GM23248 (cell line): Measurements from ENCODE around the gene CFAP45. TPM values are rescaled to one million over a fixed set of nuclear protein-coding genes. Genes with fewer than 3 reads are reported as not detected.

Experiments
- DNase-seq: peaks from one replicate; pipeline ENCODE4 v3.0.0-alpha.2; 2015
- H2AFZ ChIP-seq: fragments of 200-600 bp; sonication (generic); 2 replicates; pipeline ENCODE4 v1.6.1; 2016; ENCODE audit warnings: antibody characterized with exemption
- H3F3A ChIP-seq: fragments of 200-600 bp; sonication (generic); 2 replicates; pipeline ENCODE4 v1.6.1; 2016; ENCODE audit warnings: mild to moderate bottlenecking, antibody characterized with exemption, mixed run types; ENCODE audit not compliant: insufficient read depth
- H3K27ac ChIP-seq: fragments of 200-600 bp; sonication (generic); 2 replicates; pipeline ENCODE4 v1.5.1; 2016; ENCODE audit warnings: mild to moderate bottlenecking
- H3K27me3 ChIP-seq: fragments of 200-600 bp; sonication (generic); replicated peaks from 2 replicates; pipeline ENCODE4 v1.6.1; 2016; ENCODE audit warnings: mild to moderate bottlenecking; ENCODE audit not compliant: insufficient read depth
- H3K36me3 ChIP-seq: fragments of 200-600 bp; sonication (generic); 2 replicates; pipeline ENCODE4 v1.6.1; 2016; ENCODE audit warnings: low read depth, mild to moderate bottlenecking
- H3K4me1 ChIP-seq: fragments of 200-600 bp; sonication (generic); 2 replicates; pipeline ENCODE4 v1.6.1; 2016; ENCODE audit warnings: mild to moderate bottlenecking; ENCODE audit not compliant: insufficient read depth
- H3K4me2 ChIP-seq: fragments of 200-600 bp; sonication (generic); one replicate; pipeline ENCODE4 v1.6.1; 2016; ENCODE audit warnings: mild to moderate bottlenecking; ENCODE audit not compliant: unreplicated experiment
- H3K4me3 ChIP-seq: fragments of 200-600 bp; sonication (generic); 2 replicates; pipeline ENCODE4 v1.5.1; 2016; ENCODE audit warnings: mild to moderate bottlenecking
- H3K79me2 ChIP-seq: fragments of 200-600 bp; sonication (generic); 2 replicates; pipeline ENCODE4 v1.6.1; 2016; ENCODE audit warnings: mild to moderate bottlenecking; ENCODE audit not compliant: insufficient read depth
- H3K9ac ChIP-seq: fragments of 200-600 bp; sonication (generic); 2 replicates; pipeline ENCODE4 v1.6.1; 2016; ENCODE audit warnings: mild to moderate bottlenecking
- H3K9me2 ChIP-seq: fragments of 200-600 bp; sonication (generic); 2 replicates; pipeline ENCODE4 v1.6.1; 2016; ENCODE audit warnings: mixed run types, mild to moderate bottlenecking, moderate library complexity; ENCODE audit not compliant: insufficient read depth
- H3K9me3 ChIP-seq: fragments of 200-600 bp; sonication (generic); one replicate; pipeline ENCODE4 v1.6.1; 2017; ENCODE audit warnings: low read depth
- H4K20me1 ChIP-seq: fragments of 200-600 bp; sonication (generic); 2 replicates; pipeline ENCODE4 v1.6.0; 2016; ENCODE audit not compliant: insufficient read depth
- EZH2 ChIP-seq: fragments of 200-600 bp; sonication (generic); IDR thresholded peaks from 2 replicates; pipeline ENCODE4 v1.6.1; 2018; ENCODE audit warnings: antibody characterized with exemption, mild to moderate bottlenecking; ENCODE audit not compliant: insufficient read depth, poor library complexity, severe bottlenecking
- EZH2phosphoT487 ChIP-seq: fragments of 200-600 bp; sonication (generic); IDR thresholded peaks from 2 replicates; pipeline ENCODE4 v1.6.1; 2018; ENCODE audit warnings: antibody characterized with exemption, moderate library complexity, mild to moderate bottlenecking, low read depth; ENCODE audit not compliant: insufficient read depth
- WGBS, 2 experiments: methylation state at CpG; one replicate each; pipeline ENCODE4 v1.1.6; 2015 to 2017; ENCODE audit warnings: low lambda C conversion rate in 2 of 2, low coverage in 1 of 2; ENCODE audit errors: missing lambda C conversion rate in 2 of 2; 5-methylcytosine and 5-hydroxymethylcytosine counted together
- in situ Hi-C: fragments of 300-500 bp; cut with MboI; formaldehyde crosslinking; loops from 2 replicates; pipeline ENCODE4 v1.15.0; 2020
- polyA plus RNA-seq: library from polyadenylated mRNA; unstranded; fragments of >200 nt; fragmentation: Nextera tagmentation; extraction: Ambion mirVana; gene quantifications from 2 replicates; pipeline ENCODE4 v1.2.1, GENCODE V29; 2016
- total RNA-seq: library from RNA; depleted of rRNA; stranded (reverse); fragments of >200 nt; shearing (Covaris generic); gene quantifications from 2 replicates; pipeline ENCODE4 v1.2.3, GENCODE V29; 2014

The CFAP45 gene
- total and polyA plus RNA-seq, 2 experiments from 2014 or later: 0.51 TPM; not detected in 1

- Histone ChIP-seq H3K79me2 (no peaks in the 10 kb centered on the region), H3K9me3 (no peaks in the 10 kb centered on the region), H3F3A (peaks cover 9% of the 10 kb centered on the region), H3K27me3 (no peaks in the 10 kb centered on the region; the same call in none of the 2 replicates), H3K27ac (no peak overlapping the region), H3K9ac (no peak overlapping the region), H3K9me2 (no peaks in the 10 kb centered on the region), H4K20me1 (no peaks in the 10 kb centered on the region), H3K4me3 (no peak overlapping the region), H3K4me1 (peaks cover 8% of the 10 kb centered on the region), H3K36me3 (no peaks in the 10 kb centered on the region), H3K4me2 (no peak overlapping the region), H2AFZ (no peak overlapping the region)
- TF ChIP-seq EZH2phosphoT487: no peak
- TF ChIP-seq EZH2: no peak
- no peak for DNase-seq
- 77 to 79% methylated on average over 3 of the region's 3 CpGs for WGBS, 2 experiments
- in situ Hi-C loops: no loop called here
Observed at GRCh38 chr1:159827549-159827948, 72.4 kb downstream of the CFAP45 start.

DNA sequence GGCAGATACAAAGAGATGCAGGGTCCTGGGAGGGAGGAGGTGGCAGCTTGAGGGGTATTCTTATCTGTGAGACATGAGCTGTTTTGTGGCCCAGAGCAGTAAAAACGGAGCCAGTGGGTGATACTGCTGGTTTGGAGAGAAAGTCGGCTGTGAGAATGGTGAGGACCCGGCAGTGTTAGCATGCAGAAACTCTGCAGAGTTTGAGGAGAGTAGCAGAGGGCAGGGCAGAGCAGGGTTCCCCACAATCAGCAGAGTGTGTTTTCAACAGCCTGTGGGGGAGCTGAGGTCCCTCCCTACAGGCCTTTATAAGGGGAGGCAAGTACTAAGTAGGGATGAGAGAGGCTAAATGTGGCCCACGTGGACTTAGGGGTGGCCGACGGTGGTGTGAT lies 72.9 kb downstream of the CFAP45 start:
- in situ Hi-C loops: no loop called here
- H3K9me3 ChIP-seq: no peaks in the 10 kb centered on the region
- no peaks in the 10 kb centered on the region for H3K79me2 ChIP-seq
- H3K9me2 ChIP-seq: no peaks in the 10 kb centered on the region
- no peak overlapping the region for H3K4me3 ChIP-seq
- DNase-seq: no peak
- H3F3A ChIP-seq: peaks cover 9% of the 10 kb centered on the region
- no peak overlapping the region for H3K4me2 ChIP-seq
- H3K4me1 ChIP-seq: peaks cover 4% of the 10 kb centered on the region
- H2AFZ ChIP-seq: no peak overlapping the region
- H3K9ac ChIP-seq: no peak overlapping the region
- H4K20me1 ChIP-seq: no peaks in the 10 kb centered on the region
- no peaks in the 10 kb centered on the region; the same call in none of the 2 replicates for H3K27me3 ChIP-seq
- no peak overlapping the region for H3K27ac ChIP-seq
- H3K36me3 ChIP-seq: no peaks in the 10 kb centered on the region
- TF ChIP-seq EZH2phosphoT487 (no peak), EZH2 (no peak)
- WGBS, 2 experiments: 86% methylated on average over 6 of the region's 6 CpGs

- H3K9ac ChIP-seq: no peak within 1 kb of the TSS
- H3K4me3 ChIP-seq: no peak within 1 kb of the TSS
- H3K9me3 ChIP-seq: no peaks in the 10 kb centered on the region
- H3F3A ChIP-seq: peaks cover 9% of the 10 kb centered on the region
- no peaks in the 10 kb centered on the region; the same call in none of the 2 replicates for H3K27me3 ChIP-seq
- H3K9me2 ChIP-seq: no peaks in the 10 kb centered on the region
- no peaks in the 10 kb centered on the region for H4K20me1 ChIP-seq
- H3K4me1 ChIP-seq: peaks cover 4% of the 10 kb centered on the region
- H3K27ac ChIP-seq: no peak within 1 kb of the TSS
- H3K36me3 ChIP-seq: no peaks in the 10 kb centered on the region
- H3K4me2 ChIP-seq: no peak within 1 kb of the TSS
- no peaks in the 10 kb centered on the region for H3K79me2 ChIP-seq
- in situ Hi-C loops: no loop called here
- H2AFZ ChIP-seq: peak within 1 kb of the TSS; percentile 20; the same call in 1 of the 2 replicates
- TF ChIP-seq EZH2: no peak
- no peak for TF ChIP-seq EZH2phosphoT487
- peak; percentile 40 for DNase-seq
- WGBS, 2 experiments: 59 to 60% methylated on average over 11 of the region's 11 CpGs
Observed at GRCh38 chr1:159826441-159827101, 73.4 kb downstream of the CFAP45 start, which contains the start of gene SLAMF8. SLAMF8 (plus strand) TSS chr1:159826873; CDS start chr1:159826899, 26 bp downstream.

DNA sequence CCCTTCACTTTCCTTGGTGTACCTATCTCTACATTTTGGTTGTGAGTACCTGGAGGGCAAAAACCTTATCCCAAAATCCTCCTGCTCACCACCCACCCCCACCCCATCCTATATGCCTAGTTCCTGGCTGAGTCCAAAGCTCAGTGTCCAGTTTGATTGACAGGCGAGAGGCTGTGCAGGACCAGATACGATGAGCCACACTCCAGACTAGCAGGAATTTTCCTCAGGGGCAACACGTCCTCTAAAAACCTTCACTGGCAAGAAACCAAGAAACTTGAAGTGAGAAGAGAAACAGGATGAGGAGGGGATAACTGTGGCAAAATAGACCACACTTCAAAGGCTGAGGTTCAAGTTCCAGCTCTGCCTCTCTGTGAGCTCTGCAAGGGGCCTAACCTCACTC lies 74.4 kb downstream of the CFAP45 start:
- Histone ChIP-seq H2AFZ (no peak overlapping the region), H3F3A (peaks cover 4% of the 10 kb centered on the region), H3K9me2 (no peaks in the 10 kb centered on the region), H3K9me3 (no peaks in the 10 kb centered on the region), H3K4me2 (no peak overlapping the region), H3K4me3 (no peak overlapping the region), H3K9ac (no peak overlapping the region), H4K20me1 (no peaks in the 10 kb centered on the region), H3K27me3 (no peaks in the 10 kb centered on the region; the same call in none of the 2 replicates), H3K4me1 (peaks cover 4% of the 10 kb centered on the region), H3K79me2 (no peaks in the 10 kb centered on the region), H3K27ac (no peak overlapping the region), H3K36me3 (no peaks in the 10 kb centered on the region)
- in situ Hi-C loops: no loop called here
- DNase-seq: no peak
- TF ChIP-seq EZH2phosphoT487: no peak
- TF ChIP-seq EZH2: no peak
- 64 to 72% methylated on average over 3 of the region's 3 CpGs for WGBS, 2 experiments
